ENCODE data around the gene EEA1.

The EEA1 gene

GRCh38 chr12:92955997-92956663, 27.0 kb upstream of the EEA1 start:
- Histone ChIP-seq H3K27ac (ENCODE audit: insufficient read depth, low read depth, low read length, poor library complexity, severe bottlenecking) (no peak overlapping the region), H3K27me3 (ENCODE audit: control insufficient read depth, insufficient read depth, low read length, poor library complexity, severe bottlenecking) (no peaks in the 10 kb centered on the region), H3K4me1 (ENCODE audit: control insufficient read depth, insufficient read depth, low read length) (no peaks in the 10 kb centered on the region), H3K4me3 (ENCODE audit: insufficient read depth, low read depth, low read length) (no peak overlapping the region), H3K36me3 (ENCODE audit: control insufficient read depth, insufficient read depth, low read length) (no peaks in the 10 kb centered on the region), H3K9me3 (ENCODE audit: control insufficient read depth, low read length) (no peaks in the 10 kb centered on the region)
- WGBS, 2 experiments, result 86 to 90% methylated on average over 2 of the region's 2 CpGs

DNA sequence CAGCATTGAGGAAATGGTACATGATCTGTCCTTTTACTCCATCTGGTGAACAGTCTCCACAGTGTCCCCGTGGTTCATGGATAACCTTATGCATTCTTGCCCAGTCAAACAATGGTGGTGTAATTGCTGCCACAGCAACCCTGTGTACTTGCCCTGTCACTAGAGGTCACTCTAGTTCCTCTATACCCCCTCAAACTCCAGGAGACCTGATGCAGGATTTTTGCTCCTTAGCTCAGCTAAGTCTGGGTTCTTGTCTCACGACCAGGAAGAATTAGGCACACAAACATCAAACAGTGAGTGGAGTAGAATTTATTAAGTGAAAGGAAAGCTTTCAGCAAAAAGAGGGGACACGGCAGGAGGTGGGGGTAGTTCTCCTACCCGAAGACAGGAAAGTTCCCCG, 24.7 kb upstream of the EEA1 start:
- H3K4me3 ChIP-seq (ENCODE audit: insufficient read depth, low read depth, low read length), result no peak overlapping the region
- H3K36me3 ChIP-seq (ENCODE audit: control insufficient read depth, insufficient read depth, low read length), result no peaks in the 10 kb centered on the region
- no peak overlapping the region for H3K27ac ChIP-seq (ENCODE audit: insufficient read depth, low read depth, low read length, poor library complexity, severe bottlenecking)
- 81 to 84% methylated on average over 5 of the region's 5 CpGs for WGBS, 2 experiments
- no peaks in the 10 kb centered on the region for H3K27me3 ChIP-seq (ENCODE audit: control insufficient read depth, insufficient read depth, low read length, poor library complexity, severe bottlenecking)
- no peaks in the 10 kb centered on the region for H3K4me1 ChIP-seq (ENCODE audit: control insufficient read depth, insufficient read depth, low read length)
- no peaks in the 10 kb centered on the region for H3K9me3 ChIP-seq (ENCODE audit: control insufficient read depth, low read length)

DNA sequence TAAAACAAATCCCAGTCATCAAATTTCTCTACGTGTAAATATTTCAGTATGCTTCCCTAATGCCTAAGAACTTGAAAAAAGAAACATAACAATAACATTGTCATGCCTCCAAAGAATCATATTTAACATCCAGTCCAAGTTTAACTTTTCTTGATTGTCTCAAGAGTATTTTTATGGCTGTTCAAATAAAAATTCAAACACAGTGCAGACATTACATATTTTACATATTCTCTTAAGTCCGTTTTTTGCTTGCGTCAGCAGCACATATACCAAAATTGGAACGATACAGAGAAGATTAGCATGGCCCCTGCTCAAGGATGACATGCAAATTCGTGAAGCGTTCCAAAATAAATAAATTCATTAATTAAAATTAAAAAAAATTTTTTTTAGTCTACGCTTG, 23.3 kb upstream of the EEA1 start:
- WGBS, 2 experiments, result 91 to 95% methylated on average over 5 to 7 of the region's 7 CpGs
- no peak overlapping the region for H3K27ac ChIP-seq (ENCODE audit: insufficient read depth, low read depth, low read length, poor library complexity, severe bottlenecking)
- no peaks in the 10 kb centered on the region for H3K4me1 ChIP-seq (ENCODE audit: control insufficient read depth, insufficient read depth, low read length)
- no peak overlapping the region for H3K4me3 ChIP-seq (ENCODE audit: insufficient read depth, low read depth, low read length)
- H3K27me3 ChIP-seq (ENCODE audit: control insufficient read depth, insufficient read depth, low read length, poor library complexity, severe bottlenecking), result no peaks in the 10 kb centered on the region
- no peaks in the 10 kb centered on the region for H3K9me3 ChIP-seq (ENCODE audit: control insufficient read depth, low read length)
- H3K36me3 ChIP-seq (ENCODE audit: control insufficient read depth, insufficient read depth, low read length), result no peaks in the 10 kb centered on the region

DNA sequence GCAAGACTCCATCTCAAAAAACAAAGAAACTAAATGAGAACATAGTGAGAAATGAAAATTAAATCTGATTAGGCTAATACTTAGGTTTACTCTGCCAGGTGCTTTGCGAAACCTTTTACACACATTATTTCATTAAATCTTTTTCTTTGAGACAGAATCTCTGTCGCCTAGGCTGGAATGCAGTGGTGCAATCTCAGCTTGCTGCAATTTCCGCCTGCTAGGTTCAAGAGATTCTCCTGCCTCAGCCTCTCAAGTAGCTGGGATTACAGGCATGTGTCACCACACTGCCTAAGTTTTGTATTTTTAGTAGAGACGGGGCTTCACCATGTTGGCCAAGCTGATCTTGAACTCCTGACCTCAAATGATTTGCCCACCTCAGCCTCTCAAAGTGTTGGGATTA, 21.9 kb upstream of the EEA1 start:
- Histone ChIP-seq H3K9me3 (ENCODE audit: control insufficient read depth, low read length) (no peaks in the 10 kb centered on the region), H3K36me3 (ENCODE audit: control insufficient read depth, insufficient read depth, low read length) (no peaks in the 10 kb centered on the region)
- 87 to 90% methylated on average over 4 of the region's 4 CpGs for WGBS, 2 experiments

GRCh38 chr12:92950011-92950410, 20.9 kb upstream of the EEA1 start:
- WGBS, 2 experiments, result 90 to 95% methylated on average over 4 of the region's 4 CpGs

More for the DNA sequence above, 21.9 kb upstream of the EEA1 start:
- Histone ChIP-seq H3K27ac (ENCODE audit: insufficient read depth, low read depth, low read length, poor library complexity, severe bottlenecking) (no peak overlapping the region), H3K4me3 (ENCODE audit: insufficient read depth, low read depth, low read length) (no peak overlapping the region), H3K27me3 (ENCODE audit: control insufficient read depth, insufficient read depth, low read length, poor library complexity, severe bottlenecking) (no peaks in the 10 kb centered on the region), H3K4me1 (ENCODE audit: control insufficient read depth, insufficient read depth, low read length) (no peaks in the 10 kb centered on the region)

DNA sequence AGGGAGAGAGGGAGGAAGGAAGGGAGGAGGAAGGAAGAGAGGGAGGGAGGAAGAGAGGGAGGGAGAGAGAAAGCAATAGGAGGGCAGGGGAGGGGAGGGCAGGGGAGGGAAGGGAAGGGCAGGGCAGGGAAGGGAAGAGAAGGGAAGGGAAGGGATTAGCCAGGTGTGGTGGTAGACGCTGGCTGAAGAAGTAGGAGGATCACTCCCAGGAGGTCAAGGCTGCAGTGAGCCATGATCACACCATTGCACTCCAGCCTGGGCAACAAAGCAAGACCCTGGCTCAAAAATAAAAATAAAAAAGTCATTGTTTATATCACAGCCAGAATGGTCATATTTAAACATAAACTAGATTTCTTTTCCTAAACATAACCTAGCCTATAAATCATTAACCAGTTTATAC, 20.4 kb upstream of the EEA1 start:
- WGBS, 2 experiments, result 92 to 95% methylated on average over 1 of the region's 1 CpG
- H3K27me3 ChIP-seq (ENCODE audit: control insufficient read depth, insufficient read depth, low read length, poor library complexity, severe bottlenecking), result no peaks in the 10 kb centered on the region
- H3K4me3 ChIP-seq (ENCODE audit: insufficient read depth, low read depth, low read length), result no peak overlapping the region
- no peaks in the 10 kb centered on the region for H3K4me1 ChIP-seq (ENCODE audit: control insufficient read depth, insufficient read depth, low read length)
- no peaks in the 10 kb centered on the region for H3K36me3 ChIP-seq (ENCODE audit: control insufficient read depth, insufficient read depth, low read length)
- no peak overlapping the region for H3K27ac ChIP-seq (ENCODE audit: insufficient read depth, low read depth, low read length, poor library complexity, severe bottlenecking)
- no peaks in the 10 kb centered on the region for H3K9me3 ChIP-seq (ENCODE audit: control insufficient read depth, low read length)

More at GRCh38 chr12:92950011-92950410, 20.9 kb upstream of the EEA1 start:
- H3K4me1 ChIP-seq (ENCODE audit: control insufficient read depth, insufficient read depth, low read length), result no peaks in the 10 kb centered on the region
- H3K27me3 ChIP-seq (ENCODE audit: control insufficient read depth, insufficient read depth, low read length, poor library complexity, severe bottlenecking), result no peaks in the 10 kb centered on the region
- no peak overlapping the region for H3K27ac ChIP-seq (ENCODE audit: insufficient read depth, low read depth, low read length, poor library complexity, severe bottlenecking)
- no peaks in the 10 kb centered on the region for H3K36me3 ChIP-seq (ENCODE audit: control insufficient read depth, insufficient read depth, low read length)
- no peak overlapping the region for H3K4me3 ChIP-seq (ENCODE audit: insufficient read depth, low read depth, low read length)
- H3K9me3 ChIP-seq (ENCODE audit: control insufficient read depth, low read length), result no peaks in the 10 kb centered on the region

- Histone ChIP-seq H3K36me3 (ENCODE audit: control insufficient read depth, insufficient read depth, low read length) (no peaks in the 10 kb centered on the region), H3K4me1 (ENCODE audit: control insufficient read depth, insufficient read depth, low read length) (no peaks in the 10 kb centered on the region), H3K4me3 (ENCODE audit: insufficient read depth, low read depth, low read length) (no peak overlapping the region), H3K27me3 (ENCODE audit: control insufficient read depth, insufficient read depth, low read length, poor library complexity, severe bottlenecking) (no peaks in the 10 kb centered on the region), H3K27ac (ENCODE audit: insufficient read depth, low read depth, low read length, poor library complexity, severe bottlenecking) (no peak overlapping the region), H3K9me3 (ENCODE audit: control insufficient read depth, low read length) (no peaks in the 10 kb centered on the region)
Observed at GRCh38 chr12:92947589-92948215, 18.6 kb upstream of the EEA1 start.

DNA sequence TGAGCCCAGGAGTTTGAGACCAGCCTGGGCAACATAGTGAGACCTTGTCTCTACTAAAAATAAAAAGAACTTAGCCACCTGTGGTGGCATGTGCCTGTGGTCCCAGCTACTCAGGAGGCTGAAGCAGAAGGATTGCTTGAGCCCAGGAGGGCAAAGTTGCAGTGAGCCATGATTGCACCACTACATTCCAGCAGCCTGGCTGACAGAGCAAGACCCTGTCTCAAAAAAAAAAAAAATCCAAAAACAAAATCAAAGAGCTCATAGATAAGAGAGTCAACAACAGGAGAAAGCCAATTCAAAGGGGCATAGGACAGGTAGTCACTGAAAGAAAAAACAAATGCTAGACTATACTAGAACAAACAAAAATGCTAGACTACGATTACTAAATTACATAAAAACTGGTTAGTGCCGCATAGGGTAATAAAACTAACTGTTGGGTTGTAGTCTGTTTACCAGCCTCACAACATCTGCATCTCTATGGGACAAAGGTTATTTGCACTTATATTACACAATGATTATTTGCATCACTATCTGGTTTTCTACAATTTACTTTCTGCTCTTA, 16.6 kb upstream of the EEA1 start:
- WGBS, 2 experiments, result 97 to 100% methylated on average over 1 to 2 of the region's 2 CpGs
- Histone ChIP-seq H3K4me1 (ENCODE audit: control insufficient read depth, insufficient read depth, low read length) (no peaks in the 10 kb centered on the region), H3K27ac (ENCODE audit: insufficient read depth, low read depth, low read length, poor library complexity, severe bottlenecking) (no peak overlapping the region), H3K36me3 (ENCODE audit: control insufficient read depth, insufficient read depth, low read length) (no peaks in the 10 kb centered on the region), H3K4me3 (ENCODE audit: insufficient read depth, low read depth, low read length) (no peak overlapping the region), H3K27me3 (ENCODE audit: control insufficient read depth, insufficient read depth, low read length, poor library complexity, severe bottlenecking) (no peaks in the 10 kb centered on the region), H3K9me3 (ENCODE audit: control insufficient read depth, low read length) (no peaks in the 10 kb centered on the region)

GRCh38 chr12:92943482-92944250, 14.6 kb upstream of the EEA1 start:
- 83 to 93% methylated on average over 5 to 6 of the region's 6 CpGs for WGBS, 2 experiments
- Histone ChIP-seq H3K27me3 (ENCODE audit: control insufficient read depth, insufficient read depth, low read length, poor library complexity, severe bottlenecking) (no peaks in the 10 kb centered on the region), H3K9me3 (ENCODE audit: control insufficient read depth, low read length) (no peaks in the 10 kb centered on the region), H3K4me1 (ENCODE audit: control insufficient read depth, insufficient read depth, low read length) (no peaks in the 10 kb centered on the region), H3K4me3 (ENCODE audit: insufficient read depth, low read depth, low read length) (no peak overlapping the region), H3K27ac (ENCODE audit: insufficient read depth, low read depth, low read length, poor library complexity, severe bottlenecking) (no peak overlapping the region), H3K36me3 (ENCODE audit: control insufficient read depth, insufficient read depth, low read length) (no peaks in the 10 kb centered on the region)

GRCh38 chr12:92942905-92943304, 13.8 kb upstream of the EEA1 start:
- H3K4me3 ChIP-seq (ENCODE audit: insufficient read depth, low read depth, low read length), result no peak overlapping the region
- H3K4me1 ChIP-seq (ENCODE audit: control insufficient read depth, insufficient read depth, low read length), result no peaks in the 10 kb centered on the region
- no peak overlapping the region for H3K27ac ChIP-seq (ENCODE audit: insufficient read depth, low read depth, low read length, poor library complexity, severe bottlenecking)
- no peaks in the 10 kb centered on the region for H3K27me3 ChIP-seq (ENCODE audit: control insufficient read depth, insufficient read depth, low read length, poor library complexity, severe bottlenecking)
- H3K9me3 ChIP-seq (ENCODE audit: control insufficient read depth, low read length), result no peaks in the 10 kb centered on the region
- no peaks in the 10 kb centered on the region for H3K36me3 ChIP-seq (ENCODE audit: control insufficient read depth, insufficient read depth, low read length)
- 100% methylated on average over 1 of the region's 1 CpG for WGBS, 2 experiments

Data from ectodermal cell (in vitro differentiated cells).